HEK293 (cell line): Measurements from ENCODE around the gene MRPL36.
A peak's percentile ranks its signal among the peaks of the same experiment; 100 is the strongest.

Source experiments
- FEZF1 ChIP-seq: fragments of 450-650 bp; formaldehyde crosslinking; IDR thresholded peaks from 2 replicates; pipeline ENCODE4 v1.5.1; 2016; ENCODE audit warnings: missing biosample characterization, missing genetic modification characterization
- KLF8 ChIP-seq: fragments of 450-650 bp; formaldehyde crosslinking; IDR thresholded peaks from 2 replicates; pipeline ENCODE4 v1.5.1; 2016; ENCODE audit warnings: missing biosample characterization, missing genetic modification characterization
- MZF1 ChIP-seq: fragments of 450-650 bp; formaldehyde crosslinking; IDR thresholded peaks from 2 replicates; pipeline ENCODE4 v1.5.1; 2017; ENCODE audit warnings: missing biosample characterization, missing genetic modification characterization, borderline replicate concordance
- PRDM2 ChIP-seq: fragments of 450-650 bp; formaldehyde crosslinking; IDR thresholded peaks from 2 replicates; pipeline ENCODE4 v1.5.1; 2016; ENCODE audit warnings: missing biosample characterization, missing genetic modification characterization, borderline replicate concordance
- REST ChIP-seq: fragments of 450-650 bp; formaldehyde crosslinking; IDR thresholded peaks from 2 replicates; pipeline ENCODE4 v1.5.1; 2016; ENCODE audit warnings: missing biosample characterization, missing genetic modification characterization
- ZBTB7A ChIP-seq: fragments of 450-650 bp; formaldehyde crosslinking; IDR thresholded peaks from 2 replicates; pipeline ENCODE4 v1.5.1; 2016; ENCODE audit warnings: low read depth, missing biosample characterization, missing genetic modification characterization
- ZBTB8A ChIP-seq: fragments of 450-650 bp; formaldehyde crosslinking; IDR thresholded peaks from 2 replicates; pipeline ENCODE4 v1.5.1; 2016; ENCODE audit warnings: missing biosample characterization, missing genetic modification characterization
- ZFP69B ChIP-seq: fragments of 450-650 bp; formaldehyde crosslinking; IDR thresholded peaks from 2 replicates; pipeline ENCODE4 v1.5.1; 2016; ENCODE audit warnings: missing biosample characterization, missing genetic modification characterization
- ZNF184 ChIP-seq: fragments of 450-650 bp; IDR thresholded peaks from 2 replicates; pipeline ENCODE4 v1.5.1; 2018; ENCODE audit warnings: missing biosample characterization, mild to moderate bottlenecking, missing genetic modification characterization
- ZNF26 ChIP-seq: fragments of 450-650 bp; formaldehyde crosslinking; IDR thresholded peaks from 2 replicates; pipeline ENCODE4 v1.5.1; 2016; ENCODE audit warnings: missing biosample characterization, missing genetic modification characterization
- ZNF266 ChIP-seq: fragments of 450-650 bp; formaldehyde crosslinking; IDR thresholded peaks from 2 replicates; pipeline ENCODE4 v1.5.1; 2016; ENCODE audit warnings: missing biosample characterization, missing genetic modification characterization, low read depth
- ZNF280C ChIP-seq: fragments of 450-650 bp; formaldehyde crosslinking; IDR thresholded peaks from 2 replicates; pipeline ENCODE4 v1.5.1; 2016; ENCODE audit warnings: missing biosample characterization, missing genetic modification characterization
- ZNF292 ChIP-seq: fragments of 450-650 bp; formaldehyde crosslinking; IDR thresholded peaks from 2 replicates; pipeline ENCODE4 v1.5.1; 2016; ENCODE audit warnings: low read depth, missing biosample characterization, missing genetic modification characterization, borderline replicate concordance
- ZNF362 ChIP-seq: fragments of 450-650 bp; formaldehyde crosslinking; IDR thresholded peaks from 2 replicates; pipeline ENCODE4 v1.5.1; 2016; ENCODE audit warnings: missing biosample characterization, missing genetic modification characterization
- ZNF398 ChIP-seq: fragments of 450-650 bp; formaldehyde crosslinking; IDR thresholded peaks from 2 replicates; pipeline ENCODE4 v1.5.1; 2017; ENCODE audit warnings: missing biosample characterization, missing genetic modification characterization
- ZNF449 ChIP-seq: fragments of 450-650 bp; formaldehyde crosslinking; IDR thresholded peaks from 2 replicates; pipeline ENCODE4 v1.5.1; 2017; ENCODE audit warnings: missing biosample characterization, mild to moderate bottlenecking, missing genetic modification characterization, moderate library complexity
- ZNF544 ChIP-seq: fragments of 450-650 bp; formaldehyde crosslinking; IDR thresholded peaks from 2 replicates; pipeline ENCODE4 v1.5.0; 2017; ENCODE audit warnings: missing biosample characterization, missing genetic modification characterization
- ZNF645 ChIP-seq: fragments of 450-650 bp; formaldehyde crosslinking; IDR thresholded peaks from 2 replicates; pipeline ENCODE4; 2016; ENCODE audit warnings: missing biosample characterization, missing genetic modification characterization
- ZNF76 ChIP-seq: fragments of 450-650 bp; formaldehyde crosslinking; IDR thresholded peaks from 2 replicates; pipeline ENCODE4; 2016; ENCODE audit warnings: low read depth, missing biosample characterization, missing genetic modification characterization, borderline replicate concordance
- ZNF792 ChIP-seq: fragments of 450-650 bp; formaldehyde crosslinking; IDR thresholded peaks from 2 replicates; pipeline ENCODE4 v1.5.1; 2016; ENCODE audit warnings: missing biosample characterization, missing genetic modification characterization

Gene MRPL36

GRCh38 chr5:1783216-1783554 is 16.5 kb downstream of the MRPL36 start (continued):
- TF ChIP-seq REST (tag by site-specific recombination) (no peak), ZNF544 (no peak), ZNF26 (no peak), FEZF1 (tag by site-specific recombination) (peak; percentile 49; the same call in 1 of the 2 replicates), ZNF280C (tag by site-specific recombination) (no peak), ZNF398 (tag by site-specific recombination) (no peak), ZFP69B (tag by site-specific recombination) (no peak), ZNF76 (tag by site-specific recombination) (no peak), ZBTB7A (no peak), ZNF645 (tag by site-specific recombination) (no peak), ZNF184 (tag by site-specific recombination) (no peak), PRDM2 (tag by site-specific recombination) (no peak), ZBTB8A (0 out of 2 replicates have a peak, but pooled peaks have one; percentile 15), ZNF292 (no peak), ZNF792 (tag by site-specific recombination) (no peak), ZNF362 (tag by site-specific recombination) (no peak), KLF8 (no peak), MZF1 (0 out of 2 replicates have a peak, but pooled peaks have one; percentile 40), ZNF266 (tag by site-specific recombination) (no peak), ZNF449 (tag by site-specific recombination) (no peak)
